Kidney capillary endothelial cell (primary cell): Measurements from ENCODE around the gene AGBL1.

Source experiments
- DNase-seq: peaks from one replicate; pipeline ENCODE4 v3.0.0-alpha.2; 2018; ENCODE audit warnings: low spot score

The AGBL1 gene

DNA sequence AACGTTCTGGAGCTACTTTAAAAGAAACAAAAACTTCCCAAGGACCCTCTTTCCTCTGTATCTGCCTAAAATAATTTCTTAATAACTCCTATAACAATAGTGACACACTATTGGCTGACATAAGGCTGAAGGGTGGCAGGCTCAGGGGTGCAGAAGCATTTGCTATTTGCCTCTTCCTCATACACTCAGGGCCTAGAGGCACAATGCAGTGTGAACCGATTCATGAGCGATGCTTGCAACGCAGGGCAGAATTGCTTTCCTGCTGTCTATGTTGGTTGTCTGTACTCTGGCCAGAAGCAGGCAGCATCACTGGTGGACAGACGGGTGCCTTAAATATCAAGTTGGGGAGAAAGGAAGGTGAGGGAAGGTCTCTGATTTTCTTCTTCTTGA lies 157.4 kb downstream of the AGBL1 start:
- no peak for DNase-seq

DNA sequence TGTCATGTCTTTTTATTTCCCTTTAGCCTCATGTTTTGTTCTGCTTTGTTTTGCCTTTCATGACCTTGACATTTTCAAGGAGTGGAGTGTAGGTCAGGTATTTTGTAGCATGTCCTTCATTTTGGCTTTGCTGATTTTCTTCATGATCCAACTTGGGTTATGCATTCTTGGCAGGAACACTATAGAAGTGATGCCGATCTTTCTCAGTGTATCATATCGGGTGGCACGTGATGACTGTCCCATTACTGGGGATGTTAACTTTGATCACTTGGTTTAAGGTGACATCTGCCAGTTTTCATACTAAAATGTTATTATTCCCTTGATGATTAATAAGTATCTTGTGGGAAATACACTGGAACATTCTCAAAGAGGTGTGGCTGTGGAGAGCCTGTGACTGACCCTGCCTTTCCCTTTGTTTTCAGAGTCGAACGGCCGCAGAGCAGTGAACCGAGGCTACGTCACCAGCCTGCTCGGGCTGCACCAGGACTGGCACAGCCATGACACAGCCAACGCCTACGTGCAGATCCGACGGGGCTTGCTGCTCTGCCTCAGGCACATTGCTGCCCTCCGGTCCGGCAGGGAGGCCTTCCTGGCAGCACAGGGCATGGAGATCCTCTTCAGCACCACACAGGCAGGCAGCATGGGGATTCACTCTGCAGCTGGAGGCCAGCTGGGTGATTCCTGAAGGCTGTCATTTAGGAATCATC lies 167.7 kb downstream of the AGBL1 start:
- no peak for DNase-seq

DNA sequence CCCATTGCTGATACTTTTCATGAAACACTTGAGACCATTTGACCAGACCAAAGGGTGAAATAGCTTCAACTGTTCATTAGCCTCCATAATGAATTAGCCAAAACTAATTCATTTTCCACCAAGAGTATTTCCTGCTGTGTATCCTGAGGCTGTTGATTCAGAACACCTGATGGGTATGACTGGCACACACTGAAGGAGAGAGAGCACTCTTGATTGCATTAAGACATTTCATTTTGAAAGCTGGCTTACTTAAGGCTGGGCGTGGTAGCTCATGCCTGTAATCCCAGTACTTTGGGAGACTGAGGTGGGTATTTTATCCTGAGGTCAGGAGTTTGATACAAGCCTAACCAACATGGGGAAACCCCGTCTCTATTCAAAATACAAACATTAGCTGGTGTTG lies 175.6 kb downstream of the AGBL1 start:
- DNase-seq: no peak

DNA sequence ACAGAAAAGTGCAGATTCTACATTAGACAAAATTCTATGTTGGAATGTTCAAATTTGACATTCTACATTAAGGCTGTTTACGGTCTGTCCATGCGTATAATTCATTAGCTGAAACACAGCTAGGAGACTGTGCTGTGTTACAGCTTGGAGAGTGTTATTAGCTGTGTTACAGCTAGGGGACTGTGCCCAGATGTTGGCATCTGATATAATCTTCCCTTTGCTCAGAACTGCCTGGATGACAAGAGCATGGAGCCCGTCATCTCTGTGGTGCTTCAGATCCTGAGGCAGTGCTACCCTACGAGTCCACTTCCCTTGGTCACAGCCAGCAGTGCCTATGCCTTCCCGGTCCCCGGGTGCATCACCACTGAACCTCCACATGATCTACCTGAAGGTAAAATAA lies 177.0 kb downstream of the AGBL1 start:
- DNase-seq: no peak

DNA sequence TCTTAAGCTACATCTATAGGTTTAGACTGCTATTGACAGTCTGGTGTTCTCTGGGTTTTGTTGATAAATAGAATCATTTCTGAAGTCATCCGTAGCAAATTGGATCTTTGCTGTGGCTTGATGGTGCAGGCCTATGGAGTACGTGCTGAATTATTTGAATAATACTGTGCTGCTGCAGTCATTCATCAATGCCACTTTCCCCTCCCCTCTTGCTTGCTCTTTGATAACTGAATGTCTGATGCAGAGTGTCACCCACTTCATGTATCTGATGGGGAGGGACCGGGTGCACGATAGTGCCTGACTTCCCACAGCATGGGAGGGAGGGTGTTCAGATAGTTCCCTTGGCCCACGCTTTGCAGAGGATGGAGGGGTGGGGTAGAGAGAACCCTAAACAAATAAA lies 179.9 kb downstream of the AGBL1 start:
- DNase-seq: no peak

DNA sequence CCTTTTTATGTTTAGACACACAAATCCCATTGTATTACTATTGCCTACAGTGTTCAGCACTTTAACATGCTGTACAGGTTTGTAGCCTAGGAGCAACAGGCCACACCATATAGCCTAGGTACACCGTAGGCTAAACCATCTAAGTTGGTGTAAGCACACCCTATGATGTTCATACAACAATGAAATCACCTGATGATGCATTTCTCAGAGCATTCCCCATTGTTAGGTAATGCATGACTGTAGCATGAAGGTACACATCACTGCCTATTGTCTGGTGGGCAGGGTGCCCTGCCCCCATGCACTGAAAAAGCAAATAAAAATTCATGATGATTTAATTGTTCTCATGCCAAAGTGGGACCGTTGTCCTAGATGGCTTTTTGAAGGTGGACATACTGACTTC lies 183.6 kb downstream of the AGBL1 start:
- DNase-seq: no peak

- no peak for DNase-seq
These were observed 187.3 kb downstream of the AGBL1 start for GRCh38 chr15:86266896-86267484.

DNA sequence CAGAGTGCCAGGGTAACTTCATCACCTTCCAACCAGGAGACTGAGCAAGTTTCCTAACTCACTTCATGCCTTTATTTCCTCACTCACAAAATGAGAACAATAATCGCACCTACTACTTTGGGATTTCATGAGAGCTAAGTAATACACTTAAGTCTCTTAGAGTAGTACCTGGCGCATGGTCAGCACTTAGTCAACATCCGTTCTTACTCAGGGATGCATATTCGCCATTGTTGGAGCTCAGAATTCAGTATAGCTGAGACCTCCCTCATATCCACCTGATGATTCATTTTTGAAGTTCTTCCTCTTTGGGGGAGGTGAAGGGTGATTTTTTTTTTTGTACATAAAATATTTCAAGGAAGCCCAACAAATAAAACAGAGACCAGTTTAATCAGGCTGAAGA lies 188.2 kb downstream of the AGBL1 start:
- DNase-seq: peak; percentile 31

- no peak for DNase-seq
These were observed 188.9 kb downstream of the AGBL1 start for GRCh38 chr15:86268558-86268957.

DNA sequence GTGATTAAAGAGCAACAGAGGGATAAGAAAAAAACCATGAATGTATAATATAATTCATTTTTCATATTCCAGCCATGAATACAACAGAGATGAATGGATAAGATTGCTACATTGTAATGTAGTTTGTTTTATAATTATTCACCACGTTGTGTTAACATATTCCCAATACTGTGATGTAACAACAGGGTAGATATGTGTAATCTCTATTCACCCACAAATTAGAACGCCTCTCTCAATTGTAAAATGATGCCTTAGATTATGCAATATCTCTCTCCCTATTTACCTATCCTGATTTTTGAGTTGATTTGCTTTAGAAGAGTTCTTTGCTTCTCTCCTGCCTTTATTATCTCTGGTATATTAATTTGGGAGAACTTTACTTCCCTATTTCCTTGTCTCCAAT lies 193.6 kb downstream of the AGBL1 start:
- no peak for DNase-seq

DNA sequence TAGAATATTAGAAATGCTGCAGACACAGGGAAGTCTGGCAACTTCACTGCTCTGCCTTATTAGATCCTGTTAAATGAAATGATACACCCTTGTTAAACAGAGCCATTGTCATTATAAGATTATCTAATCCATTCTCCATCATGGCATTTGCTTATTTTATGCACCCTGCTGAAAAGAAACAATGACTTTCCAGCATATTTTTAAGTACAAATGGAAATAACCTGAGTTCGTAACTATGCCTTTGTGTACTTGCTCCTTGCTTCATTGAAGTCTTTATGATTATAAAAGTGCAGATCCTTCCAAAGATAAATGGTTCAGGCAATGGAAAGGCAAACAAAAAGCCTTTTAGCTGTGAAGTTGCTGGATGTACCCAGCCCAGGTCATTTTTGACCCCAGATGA lies 195.7 kb downstream of the AGBL1 start:
- no peak for DNase-seq

DNA sequence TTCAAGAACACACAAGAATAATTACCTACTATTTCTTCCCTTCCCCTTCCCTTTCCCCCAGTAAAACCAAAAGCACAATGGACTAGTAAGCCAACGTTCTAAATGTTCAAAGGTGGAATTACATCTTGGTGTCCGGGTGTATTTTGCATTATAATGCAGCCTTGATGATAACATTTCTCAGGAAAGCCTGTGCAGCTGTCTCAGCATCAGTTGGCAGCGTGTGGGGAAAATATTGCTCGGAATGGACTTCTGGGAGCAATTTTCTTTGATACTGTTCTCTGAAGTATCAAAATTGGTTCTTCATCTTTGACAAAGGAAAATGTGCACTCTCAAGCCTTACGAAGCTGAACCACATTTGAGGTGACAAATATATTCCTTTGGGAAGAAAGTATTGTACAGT lies 198.9 kb downstream of the AGBL1 start:
- no peak for DNase-seq

DNA sequence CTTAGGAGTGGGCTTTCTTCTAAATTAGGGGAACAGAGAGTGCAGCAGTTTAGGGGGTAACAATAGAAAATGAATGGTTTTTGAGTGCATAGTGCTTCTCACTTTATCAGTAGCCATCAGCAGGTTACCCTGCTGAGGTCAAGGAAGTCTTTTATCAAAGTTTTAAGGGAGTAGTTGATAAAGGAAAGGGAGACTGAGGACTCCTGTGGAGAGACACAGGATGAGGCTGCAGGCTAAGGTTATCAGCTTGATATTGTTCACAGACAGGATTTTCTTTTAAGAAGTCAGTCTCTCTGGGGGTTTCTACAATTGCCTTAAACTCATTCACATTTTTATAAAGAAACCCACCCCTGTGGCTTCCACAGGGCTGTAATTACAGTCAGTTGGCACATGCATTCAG lies 205.0 kb downstream of the AGBL1 start:
- DNase-seq: no peak

DNA sequence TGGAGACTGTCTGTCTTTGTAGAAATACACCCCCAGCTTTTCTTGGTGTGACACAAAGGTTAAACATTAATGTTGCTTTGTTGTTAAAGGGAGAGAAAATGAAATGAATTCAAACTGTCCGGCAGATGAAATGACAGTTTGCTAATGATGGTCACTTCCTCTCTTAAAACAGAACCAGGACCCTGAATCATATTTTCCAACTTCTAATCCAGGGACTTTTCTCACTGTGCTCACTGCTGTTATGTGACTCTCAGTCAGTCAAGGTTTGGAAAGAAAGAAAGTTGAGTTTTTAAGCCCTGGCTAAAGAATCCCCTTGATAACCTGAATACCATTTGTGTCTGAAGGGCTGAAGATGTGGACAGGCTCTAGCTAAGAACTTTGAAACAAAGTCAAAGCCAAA lies 215.8 kb downstream of the AGBL1 start:
- DNase-seq: no peak

- no peak for DNase-seq
These were observed 217.1 kb downstream of the AGBL1 start for GRCh38 chr15:86296769-86297168.

DNA sequence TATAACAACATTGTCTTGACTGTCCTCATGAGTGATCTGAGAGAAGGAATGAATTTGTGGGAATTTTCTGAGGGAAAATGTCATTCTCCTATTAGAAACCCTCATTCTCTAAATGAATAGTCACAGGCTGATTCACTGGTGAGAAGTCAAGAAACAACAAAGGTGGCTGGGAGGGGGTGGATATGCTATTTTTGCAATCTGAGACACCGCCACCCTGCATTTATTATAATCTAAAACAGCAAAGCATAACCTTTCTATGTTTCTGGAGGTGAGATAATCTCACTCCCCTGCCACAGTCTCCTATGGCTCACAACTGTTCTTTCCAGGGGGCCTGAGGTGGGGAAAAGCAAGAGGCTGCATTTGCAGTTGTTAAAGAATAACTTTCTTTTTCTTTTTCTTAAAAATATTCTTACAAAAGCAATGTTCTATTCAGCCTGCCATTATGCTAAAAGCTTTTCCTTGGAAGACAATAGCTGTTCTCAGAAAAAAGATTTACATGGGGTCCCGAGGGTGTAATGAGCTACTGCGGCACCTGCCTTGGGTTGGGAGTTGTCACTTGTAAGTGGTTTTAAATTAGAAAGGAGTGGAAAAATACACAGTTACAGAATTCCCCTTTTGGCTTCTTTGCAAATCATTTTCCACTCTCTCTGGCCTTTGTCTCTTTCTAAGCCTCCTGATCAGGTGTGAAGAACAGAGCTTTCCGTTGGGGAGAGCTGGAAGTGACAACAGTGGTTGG lies 220.9 kb downstream of the AGBL1 start:
- DNase-seq: peak; percentile 20

DNA sequence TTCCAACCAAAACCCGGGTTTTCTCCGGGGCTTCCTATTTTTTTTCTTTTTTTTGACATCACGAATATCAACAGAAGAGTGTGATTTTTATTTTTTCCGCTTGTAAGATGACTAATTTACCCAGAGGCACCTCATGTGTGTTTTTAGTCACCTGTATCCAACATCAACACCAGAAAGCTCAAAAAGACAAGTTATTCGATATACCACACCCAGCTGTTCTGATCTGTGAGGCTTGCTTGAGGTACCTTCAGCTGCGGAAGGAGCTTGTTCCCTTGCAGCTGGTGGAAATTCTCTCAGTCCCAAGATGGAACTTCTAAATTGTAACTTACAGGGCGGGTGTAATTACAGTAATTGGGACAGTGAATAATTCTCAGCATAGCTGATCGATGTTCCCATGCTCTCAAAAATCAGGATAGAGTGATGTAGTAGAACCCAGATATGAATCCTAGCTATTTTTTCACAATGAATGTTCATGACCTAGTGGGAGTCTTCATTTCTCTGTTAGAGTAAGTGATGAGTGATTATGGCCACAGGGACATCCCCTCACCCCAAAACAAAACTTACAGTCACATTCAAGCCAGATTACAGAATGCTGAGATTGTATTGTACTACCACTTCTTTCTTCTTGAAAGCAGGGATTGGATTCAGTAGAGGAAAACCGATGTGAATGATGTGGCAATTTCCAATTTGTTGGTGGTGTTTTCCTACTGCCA lies 232.1 kb downstream of the AGBL1 start:
- no peak for DNase-seq

- no peak for DNase-seq
These were observed 232.8 kb downstream of the AGBL1 start for GRCh38 chr15:86312486-86312885.

- peak; percentile 16 for DNase-seq
These were observed 236.5 kb downstream of the AGBL1 start for GRCh38 chr15:86316216-86316615.

GRCh38 chr15:86316726-86317383 lies 237.2 kb downstream of the AGBL1 start:
- peak; percentile 50 for DNase-seq

DNA sequence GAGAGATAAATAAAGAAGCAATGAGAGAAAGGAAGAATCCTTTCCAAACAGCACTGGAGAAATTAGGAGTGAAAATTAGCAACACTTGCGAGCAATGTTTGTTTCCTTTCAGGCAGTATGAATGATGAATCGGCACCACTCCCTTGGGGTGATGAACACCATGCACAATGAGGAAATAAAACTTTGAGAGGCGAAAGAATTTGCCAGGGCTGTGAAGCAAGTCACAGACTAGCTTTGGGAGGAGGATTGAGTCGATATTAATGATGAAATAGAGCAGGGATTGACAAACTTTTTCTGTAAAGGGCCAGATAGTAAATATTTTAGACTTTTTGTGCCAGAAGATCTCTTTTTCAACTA lies 237.7 kb downstream of the AGBL1 start:
- DNase-seq: no peak

- DNase-seq: no peak
These were observed 243.0 kb downstream of the AGBL1 start for GRCh38 chr15:86322629-86323028.
